Endothelial cell of umbilical vein (primary cell): Measurements from ENCODE around the gene MIOS.
"Not testable (repeated sequence)": the region's sequence is repeated elsewhere in the genome, so short reads cannot be mapped to it uniquely, and the experiment has no call there.

Experiments
- EZH2 ChIP-seq: IDR thresholded peaks from 2 replicates; pipeline ENCODE4 v1.6.1; 2012; ENCODE audit warnings: borderline replicate concordance, low read depth, mild to moderate bottlenecking, moderate library complexity, low read length, inconsistent platforms; ENCODE audit not compliant: severe bottlenecking
- FOS ChIP-seq: IDR thresholded peaks from 2 replicates; pipeline ENCODE4 v1.6.1; 2011; ENCODE audit warnings: mild to moderate bottlenecking, low read length, moderate library complexity, borderline replicate concordance; ENCODE audit not compliant: insufficient read depth
- GATA2 ChIP-seq: IDR thresholded peaks from 2 replicates; pipeline ENCODE4 v1.7.0; 2011; ENCODE audit warnings: low read depth, mild to moderate bottlenecking, moderate library complexity, mixed read lengths, low read length; ENCODE audit not compliant: insufficient read length, insufficient read depth
- MYC ChIP-seq: IDR thresholded peaks from one replicate; pipeline ENCODE4 v1.6.1; 2011; ENCODE audit warnings: mild to moderate bottlenecking, low read depth, low read length
- POLR2A ChIP-seq: IDR thresholded peaks from 2 replicates; pipeline ENCODE4 v1.6.1; 2012; ENCODE audit warnings: low read depth, mild to moderate bottlenecking, control low read depth, low read length
- TF ChIP-seq, protein P1 (sequence below), 2 donors: IDR thresholded peaks; 1 replicate in 1 of 2; 2 replicates in 1 of 2; pipeline ENCODE4 v1.5.1; 2011; ENCODE audit warnings: low read length in 2 of 2, mild to moderate bottlenecking in 2 of 2, moderate library complexity in 2 of 2, control low read depth in 1 of 2, inconsistent platforms in 1 of 2, low read depth in 1 of 2; ENCODE audit not compliant: insufficient read depth in 1 of 2; ENCODE audit errors: extremely low read depth in 1 of 2

DNA sequence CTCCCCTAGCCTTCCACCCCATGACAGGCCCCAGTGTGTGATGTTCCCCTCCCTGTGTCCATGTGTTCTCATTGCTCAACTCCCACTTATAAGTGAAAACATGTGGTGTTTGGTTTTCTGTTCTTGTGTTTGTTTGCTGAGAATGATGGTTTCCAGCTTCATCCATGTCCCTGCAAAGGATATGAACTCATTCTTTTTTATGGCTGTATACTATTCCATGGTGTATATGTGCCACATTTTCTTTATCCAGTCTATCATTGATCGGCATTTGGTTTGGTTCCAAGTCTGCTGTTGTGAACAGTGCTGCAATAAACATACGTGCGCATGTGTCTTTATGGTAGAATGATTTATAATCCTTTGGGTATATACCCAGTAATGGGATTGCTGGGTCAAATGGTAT lies 89.8 kb downstream of the MIOS start:
- TF ChIP-seq, protein P1, sequence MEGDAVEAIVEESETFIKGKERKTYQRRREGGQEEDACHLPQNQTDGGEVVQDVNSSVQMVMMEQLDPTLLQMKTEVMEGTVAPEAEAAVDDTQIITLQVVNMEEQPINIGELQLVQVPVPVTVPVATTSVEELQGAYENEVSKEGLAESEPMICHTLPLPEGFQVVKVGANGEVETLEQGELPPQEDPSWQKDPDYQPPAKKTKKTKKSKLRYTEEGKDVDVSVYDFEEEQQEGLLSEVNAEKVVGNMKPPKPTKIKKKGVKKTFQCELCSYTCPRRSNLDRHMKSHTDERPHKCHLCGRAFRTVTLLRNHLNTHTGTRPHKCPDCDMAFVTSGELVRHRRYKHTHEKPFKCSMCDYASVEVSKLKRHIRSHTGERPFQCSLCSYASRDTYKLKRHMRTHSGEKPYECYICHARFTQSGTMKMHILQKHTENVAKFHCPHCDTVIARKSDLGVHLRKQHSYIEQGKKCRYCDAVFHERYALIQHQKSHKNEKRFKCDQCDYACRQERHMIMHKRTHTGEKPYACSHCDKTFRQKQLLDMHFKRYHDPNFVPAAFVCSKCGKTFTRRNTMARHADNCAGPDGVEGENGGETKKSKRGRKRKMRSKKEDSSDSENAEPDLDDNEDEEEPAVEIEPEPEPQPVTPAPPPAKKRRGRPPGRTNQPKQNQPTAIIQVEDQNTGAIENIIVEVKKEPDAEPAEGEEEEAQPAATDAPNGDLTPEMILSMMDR (IDR thresholded peaks at IDR 0.05; ENCODE audit: extremely low read depth in 1 of 2, insufficient read depth in 1 of 2, low read depth in 1 of 2, low read length in 2 of 2) = not testable (repeated sequence)
- TF ChIP-seq GATA2, EZH2, FOS, MYC, POLR2A: not testable (repeated sequence)
